GM19468 (cell line): ENCODE results near the gene GTF3C1.
"Not testable (repeated sequence)": the region's sequence is repeated elsewhere in the genome, so short reads cannot be mapped to it uniquely, and the experiment has no call there.

ENCODE experiments used
- ATAC-seq: cut with Tn5 transposase; IDR thresholded peaks from one replicate; pipeline ENCODE4 v1.9.1; 2021; ENCODE audit warnings: mild to moderate bottlenecking, moderate library complexity, moderate number of reproducible peaks; ENCODE audit not compliant: unreplicated experiment; ENCODE audit errors: extremely low read depth

The GTF3C1 gene

DNA sequence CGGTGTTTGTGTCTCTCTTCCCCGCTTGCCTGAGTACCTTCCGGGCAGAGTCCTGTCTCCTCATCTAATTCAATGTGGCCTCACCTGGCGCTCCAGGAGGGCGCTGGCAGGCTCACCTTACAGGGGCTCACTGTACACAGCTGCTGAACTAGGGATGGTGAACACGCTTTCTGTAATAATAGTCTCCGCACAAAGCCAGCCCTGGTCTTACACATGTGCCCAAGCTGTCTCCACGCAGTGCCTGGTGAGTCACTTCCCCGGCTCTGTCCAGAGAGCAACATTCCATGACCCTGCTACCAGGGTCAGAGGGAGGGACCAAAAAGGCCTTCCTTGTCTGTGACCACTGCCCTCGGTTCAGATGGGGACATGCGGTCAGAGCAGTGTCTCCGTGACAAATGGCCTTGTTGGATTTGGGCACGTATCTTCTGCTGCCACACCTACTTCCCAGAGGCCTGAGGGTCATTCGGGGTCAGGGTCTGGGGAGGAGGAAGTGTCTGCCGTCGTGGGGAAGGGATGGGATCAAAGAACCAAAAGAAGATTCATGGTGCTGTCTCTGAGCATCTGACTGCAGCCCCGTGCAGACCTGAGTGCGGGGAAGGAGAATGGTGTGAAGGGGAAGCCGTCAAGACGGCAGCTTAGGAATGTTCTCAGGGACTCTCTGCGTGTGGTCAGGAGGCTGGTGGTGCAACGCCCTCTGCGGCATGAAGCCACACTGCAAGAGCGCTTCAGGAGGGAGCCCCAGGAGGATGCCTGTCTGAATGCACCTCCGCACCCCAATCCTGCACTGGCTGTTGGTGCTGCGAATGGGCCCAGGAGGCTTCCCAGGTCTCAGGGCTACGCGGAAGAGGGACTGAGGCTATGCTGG, 78.9 kb downstream of the GTF3C1 start:
- ATAC-seq = no peak

DNA sequence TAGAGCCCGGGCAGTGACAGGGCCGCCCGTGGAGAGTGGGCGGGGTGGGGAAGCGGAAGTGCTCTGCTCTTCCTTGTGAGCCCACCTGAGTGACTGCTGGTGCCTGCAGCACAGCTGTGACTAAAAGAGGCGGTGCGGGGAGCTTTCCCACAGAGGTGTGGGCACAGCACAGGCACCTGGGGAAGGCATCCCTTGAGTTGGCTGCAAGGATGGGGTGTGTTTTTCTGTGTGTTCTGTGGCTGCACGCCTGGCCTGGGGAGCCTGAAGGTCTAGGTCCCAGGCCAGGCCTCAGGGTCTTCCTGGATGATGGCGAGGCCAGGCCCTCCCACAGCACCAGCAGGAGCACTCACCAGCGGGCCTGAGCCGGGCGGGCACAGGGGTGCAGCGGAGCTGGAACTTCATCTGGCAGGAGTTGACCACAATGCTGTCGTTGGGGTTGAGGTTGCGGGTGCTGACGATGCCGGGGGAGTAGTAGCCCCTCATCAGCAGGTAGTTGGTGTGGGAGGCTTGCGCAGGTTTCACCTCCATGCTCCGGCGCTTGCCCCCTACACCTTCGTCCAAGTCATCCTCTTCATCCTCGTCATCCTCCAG, 80.7 kb downstream of the GTF3C1 start:
- no peak for ATAC-seq

DNA sequence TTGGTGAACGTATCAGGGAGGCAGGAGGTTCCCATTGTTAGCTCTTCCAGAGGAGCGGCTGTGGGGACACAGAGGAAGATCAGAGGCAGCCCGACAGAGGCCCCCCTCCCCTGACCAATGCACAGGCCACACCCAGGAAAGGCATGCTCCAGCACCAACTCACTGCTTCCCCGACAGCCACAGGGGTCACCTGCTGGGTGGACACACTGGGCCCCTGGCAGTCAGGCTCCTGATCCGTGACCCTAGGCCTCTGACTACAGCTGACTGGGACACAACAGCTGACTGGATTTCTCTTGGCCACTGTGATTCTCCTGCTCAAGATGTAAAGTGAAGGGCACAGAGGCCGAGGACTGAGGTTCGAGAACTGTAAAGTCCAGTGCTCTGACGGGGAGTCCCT, 84.2 kb downstream of the GTF3C1 start:
- ATAC-seq = no peak

DNA sequence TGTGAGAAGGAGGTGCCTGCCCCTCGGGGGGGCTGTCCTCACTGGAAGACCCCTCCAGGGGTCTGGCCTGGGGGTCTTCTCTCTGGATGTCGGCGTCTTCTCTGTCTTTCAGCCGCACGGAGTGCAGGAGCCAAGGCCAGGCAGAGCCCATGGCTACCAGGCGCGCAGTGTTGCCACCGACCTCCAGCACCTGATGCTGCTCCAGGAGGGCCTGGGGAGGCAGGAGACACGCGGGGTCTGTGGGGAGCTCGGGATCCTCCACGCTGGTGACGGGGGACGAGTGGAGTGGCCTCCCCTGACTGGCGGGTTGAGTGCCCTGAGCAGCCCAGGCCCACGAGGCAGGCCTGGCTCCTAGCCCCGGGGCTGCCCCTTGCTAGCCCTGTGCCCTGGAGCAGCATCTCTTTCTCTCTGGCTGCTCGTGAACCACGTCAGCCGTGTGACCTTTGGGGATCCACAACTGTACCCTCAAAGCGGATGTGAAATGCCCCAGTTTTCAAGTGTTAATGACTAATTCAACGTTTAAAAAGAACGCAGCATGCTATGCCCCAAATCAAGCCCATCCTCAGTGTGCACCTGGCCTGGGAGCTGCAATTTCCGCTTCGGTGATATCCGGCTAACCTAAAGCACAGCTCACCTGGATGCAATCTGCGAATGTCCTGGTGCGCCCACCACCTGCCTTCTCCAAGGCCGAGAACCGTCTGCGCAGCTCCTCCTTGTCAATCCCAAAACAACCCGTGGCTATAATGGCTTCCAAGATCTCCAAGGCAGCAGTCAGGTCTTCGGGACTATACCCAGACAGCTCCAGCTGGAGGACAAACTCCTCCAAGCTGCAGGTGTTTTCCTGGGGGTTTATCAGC, 84.9 kb downstream of the GTF3C1 start:
- ATAC-seq = no peak

DNA sequence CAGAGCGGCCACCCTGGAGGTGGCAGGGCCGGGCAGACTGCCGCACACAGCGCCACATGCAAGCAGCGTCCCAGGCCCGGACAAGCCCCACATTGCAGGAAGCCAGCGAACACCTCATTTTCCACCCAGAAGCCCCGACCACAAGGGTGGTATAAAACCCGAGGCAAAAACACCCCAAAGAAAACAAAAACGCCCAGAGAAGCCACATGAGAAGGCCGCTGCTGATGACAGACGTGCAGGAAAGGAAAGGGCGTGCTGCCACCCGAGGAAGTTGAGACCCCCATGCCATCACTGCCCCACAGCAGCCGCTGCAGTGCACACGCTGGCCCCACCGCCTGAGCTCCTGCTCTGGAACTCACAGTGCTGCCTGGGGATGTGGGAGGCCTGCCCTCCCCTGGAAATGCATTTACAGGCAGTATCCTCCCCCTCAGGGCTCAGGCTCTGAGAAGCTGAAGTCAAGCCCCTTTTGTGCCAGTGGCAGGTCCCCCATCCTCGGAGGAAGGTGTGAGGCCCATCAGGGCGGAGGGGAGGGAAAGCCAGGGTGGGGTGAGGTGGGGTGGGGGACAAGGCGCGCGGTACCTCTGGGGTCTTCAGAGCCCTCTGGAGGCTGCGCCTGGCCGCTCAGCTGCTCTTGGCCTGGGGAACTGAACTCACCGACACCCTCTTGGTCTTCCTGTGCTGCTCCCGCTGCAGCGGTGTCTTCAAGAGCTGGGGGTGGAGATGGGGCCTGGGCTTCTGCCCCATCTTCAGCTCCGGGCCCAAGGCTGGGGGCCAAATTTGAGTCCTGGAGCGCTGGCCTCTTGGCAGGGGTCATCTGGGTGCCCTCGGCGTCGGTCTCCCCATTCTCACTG, 85.7 kb downstream of the GTF3C1 start:
- no peak for ATAC-seq

DNA sequence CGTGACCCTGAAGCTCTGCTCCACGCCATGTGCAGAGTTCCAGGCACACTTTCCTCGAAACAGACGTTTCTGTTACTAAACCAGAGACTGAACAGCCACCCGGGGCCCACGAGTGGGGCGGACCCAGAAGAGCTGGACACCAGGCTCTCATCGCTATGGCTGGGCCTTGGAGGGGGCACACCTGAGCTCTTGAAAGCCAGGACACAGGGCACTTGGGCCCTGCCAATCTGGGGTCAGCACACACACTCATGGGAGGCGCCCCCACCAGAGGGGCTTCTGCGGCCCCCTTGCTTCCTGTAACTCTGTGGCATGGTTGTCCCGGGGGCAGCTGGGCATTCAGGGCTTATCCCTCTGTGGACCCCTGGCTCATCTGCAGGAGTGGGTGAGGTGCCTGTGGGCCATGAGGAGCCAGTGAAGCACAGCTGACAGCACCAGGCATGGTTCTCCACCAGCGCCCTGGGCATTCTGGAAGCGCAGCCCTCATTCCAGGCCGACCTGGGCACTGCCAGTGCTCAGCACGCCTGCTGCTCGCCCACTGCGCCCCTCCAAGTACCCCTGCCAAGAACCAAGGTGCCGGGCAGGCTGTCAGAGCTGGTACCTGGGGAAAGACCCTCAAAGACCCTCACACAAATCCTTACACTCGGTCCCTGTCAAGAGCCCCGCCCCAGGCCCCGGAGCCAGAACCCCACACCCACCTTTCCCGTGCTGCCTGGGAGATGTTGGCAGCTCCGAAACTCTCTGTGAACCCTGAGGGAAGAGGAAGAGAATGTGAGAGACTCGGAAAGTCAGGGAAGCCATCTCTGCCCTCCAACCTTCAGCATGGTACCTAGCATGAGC, 86.6 kb downstream of the GTF3C1 start:
- ATAC-seq = no peak

DNA sequence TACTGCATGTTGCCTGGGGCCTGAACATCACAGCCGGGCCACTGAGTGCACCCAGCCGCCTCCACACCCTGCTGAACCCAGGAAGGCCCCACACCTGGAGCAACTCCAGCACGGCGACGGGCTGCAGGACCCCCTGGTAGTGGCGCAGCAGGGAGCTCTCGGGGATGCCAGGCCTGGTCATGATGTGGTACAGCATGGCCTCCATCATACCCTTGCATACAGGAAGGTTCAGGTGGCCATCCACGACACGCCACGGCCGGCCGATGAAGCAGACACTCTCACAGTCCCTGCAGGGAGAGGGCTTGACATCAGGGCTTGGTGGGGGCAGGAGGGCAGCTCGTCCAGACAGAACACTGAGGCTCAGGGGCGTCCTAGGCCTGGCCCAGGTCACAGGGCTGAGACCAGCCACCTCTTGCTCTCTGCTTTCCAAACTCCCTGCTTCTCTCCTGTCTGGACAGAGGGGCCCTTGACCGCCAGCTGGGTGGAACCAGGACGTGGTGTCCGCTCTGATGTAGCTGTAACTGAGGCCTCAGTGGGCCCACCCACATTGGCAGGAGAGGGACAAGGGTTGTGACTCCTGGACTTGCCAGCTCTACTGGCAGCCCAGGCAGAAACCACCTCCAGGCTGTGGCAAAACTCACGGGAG, 87.4 kb downstream of the GTF3C1 start:
- ATAC-seq = no peak

DNA sequence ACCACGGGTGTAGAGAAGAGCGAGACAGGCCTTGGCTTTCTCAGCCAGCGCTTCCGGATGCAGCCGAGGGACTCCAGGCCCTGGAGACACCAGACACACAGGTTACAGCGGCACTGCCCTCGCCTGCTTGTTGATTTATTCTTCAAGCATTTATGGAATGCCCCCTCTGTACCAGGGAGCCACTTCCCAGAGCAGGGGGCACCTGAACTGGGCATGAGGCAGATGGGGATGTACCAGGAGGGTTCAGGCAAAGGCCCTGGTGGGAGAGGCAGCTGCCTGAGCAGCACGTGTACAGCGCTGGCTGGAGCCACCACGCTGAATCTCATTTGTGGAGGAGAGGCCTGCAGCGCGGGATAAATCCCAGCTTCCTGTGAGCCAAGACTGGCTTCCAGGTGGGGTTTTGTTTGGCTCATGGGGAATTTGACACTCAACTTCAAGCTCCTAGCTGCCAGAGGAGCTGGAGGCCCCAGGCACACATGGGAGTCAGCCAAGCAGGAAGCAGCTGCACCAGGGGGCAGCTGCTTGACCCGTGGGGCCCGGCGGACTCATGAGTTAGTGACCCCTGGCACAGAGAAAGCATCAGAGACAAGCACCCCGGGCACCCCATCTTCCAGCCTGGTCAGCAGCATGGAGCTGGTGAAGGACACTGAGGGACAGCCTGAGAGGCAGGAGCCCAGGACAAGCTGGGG, 88.1 kb downstream of the GTF3C1 start:
- no peak for ATAC-seq

DNA sequence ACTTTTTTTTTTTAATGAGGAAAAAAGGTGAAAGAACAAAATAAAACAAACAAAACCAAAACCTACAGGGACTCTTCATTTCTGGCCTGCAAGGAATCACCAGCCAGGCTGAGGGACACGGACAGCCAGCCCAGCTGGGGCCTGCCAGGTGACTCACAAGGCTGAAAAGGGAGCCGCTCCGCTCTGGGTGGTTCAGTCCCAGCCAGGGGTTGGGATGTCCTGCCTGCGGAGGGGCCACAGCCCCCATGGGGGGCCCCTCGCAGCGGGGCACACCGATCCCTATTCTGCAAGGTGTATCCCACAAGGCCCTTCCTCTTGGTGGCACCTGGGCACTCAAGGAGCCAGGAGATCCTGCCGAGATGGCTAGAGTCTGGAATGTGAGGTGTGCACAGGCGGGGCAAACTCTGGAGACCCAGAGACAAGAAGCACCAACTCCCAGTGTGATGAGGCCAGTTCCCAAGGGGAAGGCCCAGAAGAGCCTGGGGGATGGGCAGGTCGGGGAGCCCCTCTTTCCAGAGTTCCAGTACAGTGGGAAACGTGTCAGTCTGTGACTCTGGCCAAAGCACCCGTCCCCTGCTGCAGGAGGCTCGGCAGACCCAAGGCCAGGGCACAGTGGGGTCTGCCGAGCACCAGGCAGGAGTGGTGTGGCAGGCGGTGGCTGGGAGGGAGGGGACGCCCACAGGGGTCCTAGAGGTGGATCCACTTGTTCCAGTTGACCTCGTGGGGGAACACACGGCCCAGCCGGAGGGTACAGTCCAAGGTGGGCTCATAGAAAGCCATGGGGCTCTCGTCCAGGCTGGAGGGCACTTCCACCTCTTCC, 88.8 kb downstream of the GTF3C1 start:
- ATAC-seq = no peak

DNA sequence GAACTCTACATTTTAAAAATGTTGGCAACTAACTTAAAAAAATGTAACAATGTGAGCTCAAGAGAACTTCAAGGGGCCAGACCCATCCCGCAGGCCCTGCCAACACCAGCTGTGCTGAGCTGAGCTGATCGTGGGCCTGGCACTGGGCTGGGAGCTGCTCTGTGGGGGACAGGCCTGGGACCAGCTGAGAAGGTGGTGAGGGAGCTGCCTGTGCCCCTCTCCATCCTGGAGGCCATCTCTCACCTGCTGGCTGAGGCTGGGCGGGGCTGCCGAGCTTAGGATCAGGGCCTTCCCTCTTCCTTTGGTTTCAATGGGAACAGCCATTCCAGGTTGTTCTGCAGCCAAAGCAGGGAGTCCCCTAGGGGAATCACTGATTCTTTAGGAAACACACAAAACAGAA, 89.5 kb downstream of the GTF3C1 start:
- ATAC-seq = no peak

DNA sequence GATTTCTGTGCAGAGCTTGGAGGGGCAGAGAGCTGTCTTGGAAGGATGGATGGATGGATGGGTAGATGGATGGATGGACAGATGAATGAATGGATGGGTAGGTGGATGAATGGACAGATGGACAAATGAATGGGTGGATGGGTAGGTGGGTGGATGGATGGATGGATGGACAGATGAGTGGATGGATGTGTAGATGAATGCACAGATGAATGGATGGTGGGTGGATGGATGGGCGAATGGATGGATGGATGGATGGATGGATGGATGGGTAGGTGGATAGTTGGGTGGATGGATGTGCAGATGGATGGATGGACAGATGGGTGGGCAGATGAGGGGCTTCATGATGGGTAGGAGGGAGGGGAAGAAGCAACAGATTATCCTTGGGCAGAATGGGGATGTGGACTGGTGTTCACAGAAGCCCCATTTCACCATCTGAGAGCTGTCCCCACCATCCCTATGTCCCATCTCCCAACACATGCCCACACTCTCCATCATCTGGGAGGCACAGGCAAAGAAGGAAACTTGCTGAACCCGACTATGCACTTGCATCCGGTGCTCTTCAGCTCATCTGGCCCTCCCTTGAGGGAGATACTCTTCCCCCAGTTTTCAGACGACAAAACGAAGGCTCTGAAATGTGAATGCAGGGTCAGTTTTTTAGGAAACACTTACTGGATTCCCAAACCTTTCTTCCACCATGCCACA, 90.6 kb downstream of the GTF3C1 start:
- no peak for ATAC-seq

DNA sequence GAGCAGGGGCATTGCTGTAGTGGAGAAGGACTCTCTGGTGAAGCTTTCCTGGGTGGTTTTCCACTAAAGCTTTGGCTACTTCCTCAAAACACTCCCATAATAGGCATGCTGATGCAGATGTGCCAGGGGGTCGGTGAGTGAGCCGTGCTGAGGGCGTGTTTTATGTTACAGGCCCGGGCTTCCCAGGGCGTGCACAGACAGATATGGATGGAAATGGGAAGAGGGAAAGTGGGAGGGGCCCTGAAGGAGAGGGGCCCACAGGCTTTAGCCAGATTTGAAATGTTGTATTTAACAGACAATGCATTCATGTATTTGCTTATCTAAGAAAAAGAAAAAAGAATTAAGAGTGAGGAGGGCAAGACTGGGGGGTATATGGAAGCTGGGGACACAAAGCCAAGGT, 91.5 kb downstream of the GTF3C1 start:
- ATAC-seq = no peak

DNA sequence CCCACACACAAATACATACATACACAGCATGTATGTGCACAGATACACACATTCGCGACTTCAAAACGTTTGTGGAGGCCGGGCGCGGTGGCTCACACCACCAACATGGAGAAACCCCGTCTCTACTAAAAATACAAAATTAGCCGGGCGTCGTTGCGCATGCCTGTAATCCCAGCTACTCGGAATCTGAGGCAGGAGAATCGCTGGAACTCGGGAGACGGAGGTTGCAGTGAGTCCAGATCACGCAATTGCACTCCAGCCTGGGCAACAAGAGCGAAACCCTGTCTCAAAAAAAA, 92.2 kb downstream of the GTF3C1 start:
- not testable (repeated sequence) for ATAC-seq

DNA sequence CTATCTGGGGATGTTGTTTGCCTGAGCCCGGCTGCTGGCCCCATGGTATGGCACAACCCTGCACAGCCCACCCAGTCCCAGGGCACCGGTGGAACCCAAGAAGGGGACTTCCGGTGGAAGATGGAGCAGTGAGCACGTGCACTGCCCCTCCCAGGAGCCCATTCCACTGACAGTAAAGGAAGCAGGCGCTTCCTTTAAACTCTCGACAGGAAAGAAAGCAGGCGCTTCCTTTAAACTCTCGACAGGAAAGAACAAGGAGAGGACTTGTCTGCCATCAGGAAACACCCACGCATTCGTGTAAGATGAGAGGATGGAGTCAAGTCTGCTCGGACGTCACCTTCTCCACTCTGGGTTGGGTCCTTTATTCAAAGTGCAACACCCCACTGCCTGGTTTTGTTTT, 94.0 kb downstream of the GTF3C1 start:
- no peak for ATAC-seq

DNA sequence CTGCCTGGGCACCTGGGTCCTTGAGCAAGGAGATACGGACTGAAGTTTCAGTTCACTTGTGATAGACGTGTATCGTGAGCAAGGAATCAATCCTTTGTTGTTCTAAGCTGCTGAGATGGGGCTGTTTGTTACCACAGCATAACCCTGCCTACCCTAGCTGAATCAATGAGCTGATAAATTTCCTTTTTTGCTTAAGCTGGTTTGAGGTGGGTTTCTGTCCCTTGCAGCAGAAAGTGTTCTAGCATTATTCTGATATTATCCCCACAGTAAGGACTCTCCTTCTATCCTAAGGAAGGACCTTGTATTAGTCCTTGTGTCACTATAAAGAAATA, 96.3 kb downstream of the GTF3C1 start:
- ATAC-seq = no peak

DNA sequence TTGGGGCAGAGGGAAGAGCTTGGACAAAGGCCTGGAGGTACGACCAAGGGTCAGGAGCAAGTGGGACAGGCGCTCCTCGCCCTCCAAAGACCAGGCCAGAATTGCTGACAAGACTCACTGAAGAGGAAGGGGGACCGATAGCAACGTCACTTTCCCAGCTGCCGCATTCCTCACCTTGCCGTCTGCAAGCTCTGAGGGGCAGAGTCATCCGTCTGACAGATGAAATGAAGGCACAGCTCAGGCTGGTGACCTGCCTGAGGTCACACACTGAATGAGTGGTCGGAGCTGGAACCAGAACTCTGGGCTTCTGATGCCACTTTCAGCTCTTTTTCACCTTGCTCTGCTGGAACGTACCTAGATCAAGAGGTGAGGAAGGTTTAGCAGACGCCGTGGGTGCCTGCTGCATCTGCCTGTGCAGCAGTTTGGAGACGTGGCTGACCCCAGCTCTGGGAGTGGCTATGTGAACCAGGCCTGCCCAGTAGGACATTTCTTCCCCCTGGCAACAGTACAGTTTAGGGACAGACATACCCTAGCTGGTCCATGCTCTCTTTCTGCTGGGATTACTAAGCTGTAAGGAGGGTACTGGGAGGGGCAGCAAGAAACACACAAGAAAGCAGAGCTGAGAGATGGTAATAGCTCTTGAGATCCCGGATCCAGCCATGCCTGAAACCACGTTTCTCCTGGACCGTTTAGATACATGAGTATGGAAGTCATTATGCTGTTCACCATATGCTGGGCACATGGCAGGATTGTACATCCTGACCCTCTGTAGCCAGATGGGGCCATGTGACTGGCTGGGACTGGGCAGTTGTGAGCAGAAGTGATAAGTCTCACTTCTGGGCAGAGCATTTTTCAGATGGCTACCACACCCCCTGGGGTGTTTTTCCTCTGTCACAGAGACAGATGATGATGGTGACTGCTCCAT, 96.9 kb downstream of the GTF3C1 start:
- no peak for ATAC-seq
